ENCODE data around the gene ARID1B. TPM values are rescaled to one million over a fixed set of nuclear protein-coding genes. Genes with fewer than 3 reads are reported as not detected.

The ARID1B gene
- total RNA-seq, 1 donor from 2014 or later, result 75.4 TPM

DNA sequence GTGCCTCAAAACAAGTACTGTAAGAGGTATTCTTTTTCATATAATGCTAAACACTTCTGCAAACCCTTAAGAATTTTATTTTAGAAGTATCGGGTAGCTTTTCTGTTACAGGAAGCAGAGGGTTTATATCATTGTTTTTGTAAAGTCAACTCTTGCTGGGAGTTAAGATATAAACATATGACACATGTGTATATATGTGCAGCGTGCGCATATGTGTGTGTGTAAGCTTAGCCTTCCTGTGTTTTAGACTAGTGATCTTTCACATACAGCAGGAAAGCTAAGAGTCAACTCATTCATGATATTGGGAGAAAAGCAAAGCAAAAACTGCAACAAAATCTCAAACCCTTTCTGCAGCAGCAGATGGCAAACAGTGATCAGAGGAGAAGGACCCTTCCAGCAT, 102.4 kb downstream of the ARID1B start:
- Histone ChIP-seq H2AFZ (ENCODE audit: low read depth, low read length) (no peak overlapping the region), H3K9ac (ENCODE audit: low read length) (no peak overlapping the region), H3K4me2 (ENCODE audit: low read length) (no peak overlapping the region), H4K20me1 (ENCODE audit: insufficient read depth, low read length) (peaks cover 97% of the 10 kb centered on the region), H3K4me1 (ENCODE audit: insufficient read depth, low read length) (no peaks in the 10 kb centered on the region), H3K4me3 (ENCODE audit: insufficient read depth, low read depth, low read length) (no peak overlapping the region), H3K27ac (ENCODE audit: low read depth, low read length) (no peak overlapping the region), H3K36me3 (ENCODE audit: insufficient read depth, low read length) (no peaks in the 10 kb centered on the region), H3K9me3 (ENCODE audit: insufficient read depth, low read depth, low read length) (no peaks in the 10 kb centered on the region), H3K79me2 (ENCODE audit: insufficient read depth, low read length) (peaks cover 97% of the 10 kb centered on the region), H3K27me3 (ENCODE audit: insufficient read depth, low read length) (no peaks in the 10 kb centered on the region)
- Mint-ChIP-seq H3K36me3 (ENCODE audit: low read depth, unreplicated experiment) (peaks cover 2% of the 10 kb centered on the region), H3K4me3 (ENCODE audit: unreplicated experiment) (no peak overlapping the region), H3K27me3 (ENCODE audit: low read depth, unreplicated experiment) (no peaks in the 10 kb centered on the region), H3K27ac (ENCODE audit: unreplicated experiment) (no peak overlapping the region), H3K4me1 (ENCODE audit: low read depth, unreplicated experiment) (peaks cover 15% of the 10 kb centered on the region), H3K9me3 (ENCODE audit: unreplicated experiment) (no peaks in the 10 kb centered on the region)
- FAIRE-seq (no peak), DNase-seq (ENCODE audit: low read depth) (no peak)
- TF ChIP-seq, protein P1, sequence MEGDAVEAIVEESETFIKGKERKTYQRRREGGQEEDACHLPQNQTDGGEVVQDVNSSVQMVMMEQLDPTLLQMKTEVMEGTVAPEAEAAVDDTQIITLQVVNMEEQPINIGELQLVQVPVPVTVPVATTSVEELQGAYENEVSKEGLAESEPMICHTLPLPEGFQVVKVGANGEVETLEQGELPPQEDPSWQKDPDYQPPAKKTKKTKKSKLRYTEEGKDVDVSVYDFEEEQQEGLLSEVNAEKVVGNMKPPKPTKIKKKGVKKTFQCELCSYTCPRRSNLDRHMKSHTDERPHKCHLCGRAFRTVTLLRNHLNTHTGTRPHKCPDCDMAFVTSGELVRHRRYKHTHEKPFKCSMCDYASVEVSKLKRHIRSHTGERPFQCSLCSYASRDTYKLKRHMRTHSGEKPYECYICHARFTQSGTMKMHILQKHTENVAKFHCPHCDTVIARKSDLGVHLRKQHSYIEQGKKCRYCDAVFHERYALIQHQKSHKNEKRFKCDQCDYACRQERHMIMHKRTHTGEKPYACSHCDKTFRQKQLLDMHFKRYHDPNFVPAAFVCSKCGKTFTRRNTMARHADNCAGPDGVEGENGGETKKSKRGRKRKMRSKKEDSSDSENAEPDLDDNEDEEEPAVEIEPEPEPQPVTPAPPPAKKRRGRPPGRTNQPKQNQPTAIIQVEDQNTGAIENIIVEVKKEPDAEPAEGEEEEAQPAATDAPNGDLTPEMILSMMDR (IDR thresholded peaks at IDR 0.05; ENCODE audit: insufficient read depth, low read depth, low read length), result no peak
- TF ChIP-seq EZH2 (IDR thresholded peaks at IDR 0.05; ENCODE audit: insufficient read depth, low read length), result no peak

DNA sequence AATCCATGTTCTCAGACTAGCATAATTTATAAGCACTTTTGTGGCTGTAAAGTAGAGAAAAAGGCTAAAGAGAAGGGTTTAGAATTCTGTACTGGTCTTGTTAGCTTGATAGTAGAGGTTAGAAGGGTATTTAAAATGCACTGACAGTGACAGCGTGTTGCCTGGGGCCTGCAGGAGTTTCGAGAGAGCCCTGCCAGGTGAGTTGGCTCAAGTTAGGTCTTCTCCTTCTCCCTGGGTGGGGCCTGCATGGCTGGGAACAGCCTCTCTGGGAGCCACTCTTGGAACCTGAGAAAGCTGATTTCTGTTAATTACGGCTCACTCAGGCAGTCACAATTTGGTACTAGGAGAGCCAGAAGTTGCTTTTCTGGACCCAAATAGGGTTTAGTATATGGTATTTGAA, 103.7 kb downstream of the ARID1B start:
- Histone ChIP-seq H2AFZ (ENCODE audit: low read depth, low read length) (no peak overlapping the region), H3K4me1 (ENCODE audit: insufficient read depth, low read length) (no peaks in the 10 kb centered on the region), H3K9me3 (ENCODE audit: insufficient read depth, low read depth, low read length) (no peaks in the 10 kb centered on the region), H4K20me1 (ENCODE audit: insufficient read depth, low read length) (peaks cover 97% of the 10 kb centered on the region), H3K27me3 (ENCODE audit: insufficient read depth, low read length) (no peaks in the 10 kb centered on the region), H3K27ac (ENCODE audit: low read depth, low read length) (no peak overlapping the region), H3K36me3 (ENCODE audit: insufficient read depth, low read length) (no peaks in the 10 kb centered on the region), H3K4me2 (ENCODE audit: low read length) (no peak overlapping the region), H3K9ac (ENCODE audit: low read length) (no peak overlapping the region), H3K4me3 (ENCODE audit: insufficient read depth, low read depth, low read length) (no peak overlapping the region), H3K79me2 (ENCODE audit: insufficient read depth, low read length) (peaks cover 98% of the 10 kb centered on the region)
- peaks cover 15% of the 10 kb centered on the region for H3K4me1 Mint-ChIP-seq (ENCODE audit: low read depth, unreplicated experiment)
- no peak for TF ChIP-seq EZH2 (IDR thresholded peaks at IDR 0.05; ENCODE audit: insufficient read depth, low read length)
- TF ChIP-seq, protein P1 (IDR thresholded peaks at IDR 0.05; ENCODE audit: insufficient read depth, low read depth, low read length), result no peak
- no peaks in the 10 kb centered on the region for H3K9me3 Mint-ChIP-seq (ENCODE audit: unreplicated experiment)
- no peak overlapping the region for H3K4me3 Mint-ChIP-seq (ENCODE audit: unreplicated experiment)
- H3K27ac Mint-ChIP-seq (ENCODE audit: unreplicated experiment), result no peak overlapping the region
- no peak for FAIRE-seq
- DNase-seq (ENCODE audit: low read depth), result no peak
- H3K27me3 Mint-ChIP-seq (ENCODE audit: low read depth, unreplicated experiment), result no peaks in the 10 kb centered on the region
- peaks cover 2% of the 10 kb centered on the region for H3K36me3 Mint-ChIP-seq (ENCODE audit: low read depth, unreplicated experiment)

DNA sequence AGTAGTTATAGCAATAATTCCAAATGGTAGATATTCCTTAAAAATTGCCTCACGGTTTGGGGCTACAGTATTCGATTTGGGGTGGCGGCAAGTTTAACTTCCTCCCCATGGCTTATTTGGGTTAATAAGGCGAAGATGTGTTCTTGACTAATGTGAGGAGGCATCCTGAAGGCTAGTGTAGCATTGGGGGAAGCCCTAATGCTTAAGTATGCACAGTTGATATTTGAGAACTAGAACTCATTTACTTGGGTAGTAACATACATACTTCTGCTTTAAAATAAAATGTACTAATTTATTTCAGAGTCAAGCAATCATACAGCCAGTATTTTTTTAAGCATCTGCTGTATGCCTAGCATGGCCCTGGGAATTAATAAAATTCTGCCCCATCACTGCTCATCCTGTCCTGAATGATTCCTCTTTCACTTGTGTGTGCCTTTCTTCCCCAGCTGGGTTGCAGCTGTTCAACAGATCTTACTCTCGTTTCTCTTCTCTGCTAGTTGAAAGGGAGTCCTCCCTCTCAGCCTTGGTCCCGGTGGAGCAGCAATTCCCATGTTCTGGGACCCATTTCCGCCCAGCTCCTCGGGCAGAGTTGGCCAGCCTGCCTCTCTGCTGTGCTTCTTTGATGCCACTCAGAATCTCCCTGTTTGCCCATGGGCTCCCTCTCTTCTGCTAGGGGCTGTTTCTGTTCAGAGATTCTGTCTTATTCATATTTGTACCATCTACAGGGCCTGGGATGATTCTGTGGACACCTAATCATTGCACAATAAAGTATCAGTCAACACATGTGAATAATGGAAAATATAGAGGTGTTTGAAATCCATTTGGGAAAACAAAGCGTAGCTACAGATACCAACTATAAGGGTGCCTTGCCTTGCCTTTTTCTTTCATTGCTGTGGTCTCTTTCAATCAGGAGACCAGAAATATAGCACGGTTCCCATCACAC, 104.8 kb downstream of the ARID1B start:
- no peak overlapping the region for H3K27ac ChIP-seq (ENCODE audit: low read depth, low read length)
- H3K9me3 ChIP-seq (ENCODE audit: insufficient read depth, low read depth, low read length), result no peaks in the 10 kb centered on the region
- H3K4me2 ChIP-seq (ENCODE audit: low read length), result no peak overlapping the region
- H3K4me1 ChIP-seq (ENCODE audit: insufficient read depth, low read length), result peaks cover 4% of the 10 kb centered on the region
- H2AFZ ChIP-seq (ENCODE audit: low read depth, low read length), result no peak overlapping the region
- H3K4me3 Mint-ChIP-seq (ENCODE audit: unreplicated experiment), result no peak overlapping the region
- H3K27me3 Mint-ChIP-seq (ENCODE audit: low read depth, unreplicated experiment), result no peaks in the 10 kb centered on the region
- H3K9ac ChIP-seq (ENCODE audit: low read length), result no peak overlapping the region
- TF ChIP-seq, protein P1 (IDR thresholded peaks at IDR 0.05; ENCODE audit: insufficient read depth, low read depth, low read length), result no peak
- TF ChIP-seq EZH2 (IDR thresholded peaks at IDR 0.05; ENCODE audit: insufficient read depth, low read length), result no peak
- H4K20me1 ChIP-seq (ENCODE audit: insufficient read depth, low read length), result peaks cover 97% of the 10 kb centered on the region
- FAIRE-seq (no peak), DNase-seq (ENCODE audit: low read depth) (no peak)
- H3K79me2 ChIP-seq (ENCODE audit: insufficient read depth, low read length), result peaks cover 96% of the 10 kb centered on the region
- H3K36me3 Mint-ChIP-seq (ENCODE audit: low read depth, unreplicated experiment), result peaks cover 2% of the 10 kb centered on the region
- H3K4me3 ChIP-seq (ENCODE audit: insufficient read depth, low read depth, low read length), result no peak overlapping the region
- H3K9me3 Mint-ChIP-seq (ENCODE audit: unreplicated experiment), result no peaks in the 10 kb centered on the region
- H3K4me1 Mint-ChIP-seq (ENCODE audit: low read depth, unreplicated experiment), result peaks cover 18% of the 10 kb centered on the region
- H3K27ac Mint-ChIP-seq (ENCODE audit: unreplicated experiment), result peak overlapping the region; percentile 61
- H3K36me3 ChIP-seq (ENCODE audit: insufficient read depth, low read length), result no peaks in the 10 kb centered on the region
- H3K27me3 ChIP-seq (ENCODE audit: insufficient read depth, low read length), result no peaks in the 10 kb centered on the region

All from astrocyte (in vitro differentiated cells and primary cell).